HFFc6 (cell line): ENCODE measurements around the gene ARID5B. TPM values are rescaled to one million over a fixed set of nuclear protein-coding genes. Genes with fewer than 3 reads are reported as not detected.

ENCODE experiments used
- DNase-seq: peaks from one replicate; pipeline ENCODE4 v3.0.0-alpha.2; 2018
- H3K27ac Mint-ChIP-seq: 2 replicates; pipeline ENCODE4 v1.8.0; 2020; ENCODE audit warnings: mild to moderate bottlenecking, mixed read lengths
- H3K27me3 Mint-ChIP-seq: 2 replicates; pipeline ENCODE4 v1.8.0; 2021; ENCODE audit warnings: mild to moderate bottlenecking, moderate library complexity, mixed read lengths; ENCODE audit not compliant: insufficient read depth
- H3K36me3 Mint-ChIP-seq: 2 replicates; pipeline ENCODE4 v1.8.0; 2021; ENCODE audit warnings: low read depth, mixed read lengths
- H3K4me1 Mint-ChIP-seq: 2 replicates; pipeline ENCODE4 v1.8.0; 2020; ENCODE audit warnings: low read depth, mixed read lengths
- H3K4me3 Mint-ChIP-seq: 2 replicates; pipeline ENCODE4 v1.8.0; 2020; ENCODE audit warnings: mild to moderate bottlenecking, moderate library complexity, mixed read lengths
- H3K9me3 Mint-ChIP-seq: 2 replicates; pipeline ENCODE4 v1.8.0; 2020; ENCODE audit warnings: mild to moderate bottlenecking, mixed read lengths
- CTCF ChIP-seq: fragments of 200-600 bp; sonication (generic); IDR thresholded peaks from 2 replicates; pipeline ENCODE4 v1.5.0; 2021; ENCODE audit warnings: antibody characterized with exemption, mild to moderate bottlenecking
- total RNA-seq, 6 experiments: library from RNA; stranded (reverse); fragmentation: NEBNext Ultra II Directional; extraction: Animal tissue kit (Norgen Biotek cat#: 25700); gene quantifications; 2 replicates in 1 of 6; 3 replicates in 5 of 6; pipeline ENCODE4 v1.2.3, GENCODE V29; 2021

Gene ARID5B
- total RNA-seq, 6 experiments from 2014 or later = 102 to 142 (median 131) TPM

GRCh38 chr10:62040881-62041280 is 139.4 kb downstream of the ARID5B start:
- no peaks in the 10 kb centered on the region for H3K9me3 Mint-ChIP-seq
- peaks cover 8% of the 10 kb centered on the region for H3K27me3 Mint-ChIP-seq
- H3K27ac Mint-ChIP-seq = peak overlapping the region; percentile 48
- peaks cover 100% of the 10 kb centered on the region for H3K4me1 Mint-ChIP-seq
- peaks cover 16% of the 10 kb centered on the region for H3K36me3 Mint-ChIP-seq
- DNase-seq = no peak
- no peak overlapping the region for H3K4me3 Mint-ChIP-seq
- no peak for TF ChIP-seq CTCF

DNA sequence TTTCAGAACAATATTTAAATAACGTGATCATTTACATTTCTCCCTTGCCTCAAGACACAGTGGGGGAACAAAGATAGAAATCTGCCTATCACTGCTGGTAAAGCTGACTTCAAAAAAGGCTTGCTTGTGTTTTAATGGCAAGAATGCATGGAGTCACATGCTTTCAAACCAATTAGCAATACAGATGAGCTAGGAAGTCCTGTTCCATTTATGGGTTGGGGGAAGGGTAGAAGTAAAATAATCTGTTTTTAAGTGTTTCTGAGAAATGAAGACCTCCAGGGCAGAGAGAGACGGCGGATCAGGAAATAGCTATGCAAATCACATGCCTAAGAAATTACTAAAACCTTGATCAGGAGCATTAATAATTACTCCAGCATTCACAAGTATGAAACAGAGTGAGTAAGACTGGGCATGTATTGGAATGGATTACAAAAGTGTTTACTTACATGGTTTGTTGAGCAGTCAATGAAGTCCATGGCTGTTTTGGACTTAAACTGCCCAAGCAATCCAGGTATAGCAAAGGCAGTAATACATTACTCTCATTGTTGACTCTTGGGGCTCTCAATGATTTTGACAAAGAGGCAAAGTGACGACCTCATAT is 142.0 kb downstream of the ARID5B start:
- H3K27me3 Mint-ChIP-seq = peaks cover 6% of the 10 kb centered on the region
- TF ChIP-seq CTCF = no peak
- H3K36me3 Mint-ChIP-seq = peaks cover 16% of the 10 kb centered on the region
- no peaks in the 10 kb centered on the region for H3K9me3 Mint-ChIP-seq
- H3K27ac Mint-ChIP-seq = peak overlapping the region; percentile 97
- peak; percentile 92 for DNase-seq
- peak overlapping the region; percentile 8 for H3K4me3 Mint-ChIP-seq
- peaks cover 100% of the 10 kb centered on the region for H3K4me1 Mint-ChIP-seq

GRCh38 chr10:62044566-62044965 is 143.1 kb downstream of the ARID5B start:
- H3K4me1 Mint-ChIP-seq = peaks cover 96% of the 10 kb centered on the region
- peak overlapping the region; percentile 83 for H3K4me3 Mint-ChIP-seq
- DNase-seq = no peak
- H3K36me3 Mint-ChIP-seq = peaks cover 21% of the 10 kb centered on the region
- H3K9me3 Mint-ChIP-seq = peaks cover 4% of the 10 kb centered on the region
- TF ChIP-seq CTCF = no peak
- peak overlapping the region; percentile 97 for H3K27ac Mint-ChIP-seq
- H3K27me3 Mint-ChIP-seq = peaks cover 10% of the 10 kb centered on the region

DNA sequence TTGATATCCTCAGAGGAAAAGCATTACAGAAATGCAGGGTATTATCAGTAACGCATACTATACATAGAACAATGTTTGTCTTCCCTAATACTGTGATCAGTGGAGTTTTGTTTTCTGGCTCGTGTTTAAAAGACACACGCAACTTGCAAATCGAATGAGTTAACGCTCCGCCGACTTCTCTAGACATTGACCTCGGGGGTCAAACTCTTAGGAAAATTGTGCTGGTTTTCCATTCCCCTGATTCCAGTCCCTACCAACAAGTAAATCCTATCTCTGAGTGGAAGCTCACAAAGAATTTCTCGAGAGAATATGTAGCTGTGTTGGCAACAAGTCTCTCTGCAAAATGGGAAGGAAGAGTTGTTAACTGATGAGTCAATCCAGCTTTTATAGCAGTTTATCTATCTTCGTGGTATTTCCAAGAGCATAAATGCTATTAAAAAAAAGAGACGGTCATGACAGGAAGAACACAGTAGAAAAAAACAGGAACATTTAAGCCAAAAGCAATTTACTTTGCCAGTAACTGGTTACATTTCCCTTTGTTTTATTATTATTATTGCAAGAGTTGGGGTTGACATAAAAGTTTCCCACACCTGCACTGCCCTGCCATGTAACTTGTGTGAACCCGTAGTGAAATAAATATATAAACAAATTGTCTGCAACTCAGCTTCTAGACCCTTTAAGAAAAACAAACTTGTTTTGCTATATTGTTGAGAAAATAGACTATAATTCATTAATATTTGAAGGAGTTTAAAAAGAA is 144.4 kb downstream of the ARID5B start:
- Mint-ChIP-seq H3K9me3 (peaks cover 4% of the 10 kb centered on the region), H3K4me3 (peak overlapping the region; percentile 83)

GRCh38 chr10:62046522-62047227 is 145.2 kb downstream of the ARID5B start:
- Mint-ChIP-seq H3K36me3 (peaks cover 35% of the 10 kb centered on the region), H3K4me3 (peak overlapping the region; percentile 83), H3K27me3 (peaks cover 10% of the 10 kb centered on the region), H3K27ac (peak overlapping the region; percentile 97), H3K4me1 (peaks cover 83% of the 10 kb centered on the region), H3K9me3 (peaks cover 4% of the 10 kb centered on the region)
- TF ChIP-seq CTCF = no peak; the same call in 1 of the 2 replicates
- peak; percentile 68 for DNase-seq

More for the DNA sequence above, 144.4 kb downstream of the ARID5B start:
- peak; percentile 98 for DNase-seq
- Mint-ChIP-seq H3K27me3 (peaks cover 10% of the 10 kb centered on the region), H3K27ac (peak overlapping the region; percentile 97), H3K4me1 (peaks cover 83% of the 10 kb centered on the region), H3K36me3 (peaks cover 33% of the 10 kb centered on the region)
- no peak for TF ChIP-seq CTCF
